Nephron progenitor cell (in vitro differentiated cells): Measurements from ENCODE around the gene NUPR2.
A peak's percentile ranks its signal among the peaks of the same experiment; 100 is the strongest.
"Not testable (repeated sequence)": the region's sequence is repeated elsewhere in the genome, so short reads cannot be mapped to it uniquely, and the experiment has no call there.

Experiments
- DNase-seq: peaks from one replicate; pipeline ENCODE4 v3.0.0; 2021
- H3K27ac Mint-ChIP-seq: 2 replicates; pipeline ENCODE4 v1.8.0; 2021; ENCODE audit warnings: mild to moderate bottlenecking, moderate library complexity, mixed read lengths
- H3K27me3 Mint-ChIP-seq: 2 replicates; pipeline ENCODE4 v1.8.0; 2021; ENCODE audit warnings: mild to moderate bottlenecking, low read depth, mixed read lengths; ENCODE audit not compliant: poor library complexity
- H3K36me3 Mint-ChIP-seq: 2 replicates; pipeline ENCODE4 v1.8.0; 2021; ENCODE audit warnings: low read depth, mixed read lengths
- H3K4me1 Mint-ChIP-seq: 2 replicates; pipeline ENCODE4 v1.8.0; 2021; ENCODE audit warnings: mixed read lengths
- H3K4me3 Mint-ChIP-seq: 2 replicates; pipeline ENCODE4 v1.8.0; 2021; ENCODE audit warnings: mild to moderate bottlenecking, moderate library complexity, mixed read lengths
- H3K9me3 Mint-ChIP-seq: 2 replicates; pipeline ENCODE4 v1.8.0; 2021; ENCODE audit warnings: mild to moderate bottlenecking, moderate library complexity, mixed read lengths
- TF ChIP-seq, protein P1 (sequence below): fragments of 200-600 bp; sonication (generic); IDR thresholded peaks from 2 replicates; pipeline ENCODE4 v1.5.0; 2021; ENCODE audit warnings: antibody characterized with exemption

The NUPR2 gene

DNA sequence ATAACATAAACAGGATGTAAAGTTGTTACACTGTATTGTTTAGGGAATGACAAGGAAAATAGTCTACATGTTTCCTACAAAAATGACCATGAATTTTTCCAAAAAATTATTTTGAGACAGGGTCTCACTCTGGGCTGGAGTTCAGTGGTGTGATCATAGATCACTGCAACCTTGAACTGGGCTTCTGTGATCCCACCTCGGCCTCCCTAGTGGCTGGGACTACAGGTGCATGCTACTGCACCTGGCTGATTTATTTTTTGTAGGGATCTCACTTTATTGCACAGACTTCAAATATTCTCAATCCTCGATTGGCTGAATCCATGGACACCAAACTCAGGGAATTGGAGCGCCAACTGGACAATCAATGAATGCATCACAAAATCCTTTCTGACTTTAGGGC, 16.6 kb downstream of the NUPR2 start:
- no peak for DNase-seq
- H3K4me1 Mint-ChIP-seq = no peaks in the 10 kb centered on the region
- TF ChIP-seq, protein P1, sequence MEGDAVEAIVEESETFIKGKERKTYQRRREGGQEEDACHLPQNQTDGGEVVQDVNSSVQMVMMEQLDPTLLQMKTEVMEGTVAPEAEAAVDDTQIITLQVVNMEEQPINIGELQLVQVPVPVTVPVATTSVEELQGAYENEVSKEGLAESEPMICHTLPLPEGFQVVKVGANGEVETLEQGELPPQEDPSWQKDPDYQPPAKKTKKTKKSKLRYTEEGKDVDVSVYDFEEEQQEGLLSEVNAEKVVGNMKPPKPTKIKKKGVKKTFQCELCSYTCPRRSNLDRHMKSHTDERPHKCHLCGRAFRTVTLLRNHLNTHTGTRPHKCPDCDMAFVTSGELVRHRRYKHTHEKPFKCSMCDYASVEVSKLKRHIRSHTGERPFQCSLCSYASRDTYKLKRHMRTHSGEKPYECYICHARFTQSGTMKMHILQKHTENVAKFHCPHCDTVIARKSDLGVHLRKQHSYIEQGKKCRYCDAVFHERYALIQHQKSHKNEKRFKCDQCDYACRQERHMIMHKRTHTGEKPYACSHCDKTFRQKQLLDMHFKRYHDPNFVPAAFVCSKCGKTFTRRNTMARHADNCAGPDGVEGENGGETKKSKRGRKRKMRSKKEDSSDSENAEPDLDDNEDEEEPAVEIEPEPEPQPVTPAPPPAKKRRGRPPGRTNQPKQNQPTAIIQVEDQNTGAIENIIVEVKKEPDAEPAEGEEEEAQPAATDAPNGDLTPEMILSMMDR = no peak

DNA sequence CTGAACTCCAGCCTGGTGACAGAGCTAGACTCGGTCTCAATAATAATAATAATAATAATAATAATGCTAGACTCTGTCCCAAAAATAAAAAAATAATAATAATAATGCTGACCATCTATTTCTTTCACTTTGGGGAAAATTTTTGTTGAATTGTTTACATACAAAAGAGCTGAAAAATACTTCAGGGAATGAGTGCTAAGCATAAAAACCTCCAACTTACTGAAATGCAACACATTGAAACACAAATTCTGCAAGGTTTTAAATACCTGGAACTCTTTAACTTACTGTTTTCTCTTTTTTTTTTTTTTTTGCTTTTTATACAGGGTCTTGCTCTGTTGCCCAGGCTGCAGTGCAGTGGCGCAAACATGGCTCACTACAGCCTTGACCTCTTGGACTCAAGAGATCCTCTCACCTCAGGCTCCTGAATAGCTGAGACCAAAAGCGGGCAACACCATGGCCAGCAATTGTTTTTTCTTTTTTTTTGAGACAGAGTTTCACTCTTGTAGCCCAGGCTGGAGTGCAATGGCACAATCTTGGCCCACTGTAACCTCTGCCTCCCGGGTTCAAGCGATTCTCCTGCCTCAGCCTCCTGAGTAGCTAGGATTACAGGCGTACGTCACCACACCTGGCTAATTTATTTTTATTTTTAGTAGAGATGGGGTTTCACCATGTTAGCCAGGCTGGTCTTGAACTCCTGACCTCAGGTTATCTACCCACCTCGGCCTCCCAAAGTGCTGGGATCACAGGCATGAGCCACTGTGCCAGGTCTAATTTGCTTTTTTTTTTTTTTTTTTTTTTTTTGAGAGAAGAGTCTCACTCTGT, 17.8 kb downstream of the NUPR2 start:
- H3K36me3 Mint-ChIP-seq = peaks cover 29% of the 10 kb centered on the region
- not testable (repeated sequence) for H3K4me1 Mint-ChIP-seq, H3K27me3 Mint-ChIP-seq, H3K4me3 Mint-ChIP-seq, H3K9me3 Mint-ChIP-seq, H3K27ac Mint-ChIP-seq, DNase-seq

More for the DNA sequence above, 16.6 kb downstream of the NUPR2 start:
- Mint-ChIP-seq H3K27me3 (peaks cover 2% of the 10 kb centered on the region), H3K4me3 (no peak overlapping the region), H3K9me3 (peaks cover 12% of the 10 kb centered on the region), H3K27ac (no peak overlapping the region), H3K36me3 (peaks cover 34% of the 10 kb centered on the region)

DNA sequence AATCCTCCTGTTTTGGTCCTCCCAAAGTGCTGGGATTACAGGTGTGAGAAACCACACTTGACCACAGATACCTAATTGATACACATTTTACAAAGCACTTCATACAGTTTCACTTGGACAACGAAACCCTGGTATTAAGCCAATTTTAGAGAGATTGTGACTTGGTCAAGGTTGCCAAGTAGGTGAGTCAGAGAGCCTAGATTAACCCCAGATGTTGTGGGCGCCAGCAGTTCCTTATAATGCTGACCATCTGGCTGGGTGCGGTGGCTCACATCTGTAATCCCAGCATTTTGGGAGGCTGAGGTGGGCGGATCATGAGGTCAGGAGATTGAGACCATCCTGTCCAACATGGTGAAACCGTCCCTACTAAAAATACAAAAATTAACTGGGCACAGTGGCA, 18.5 kb downstream of the NUPR2 start:
- TF ChIP-seq, protein P1 = no peak
- no peaks in the 10 kb centered on the region for H3K4me1 Mint-ChIP-seq
- H3K9me3 Mint-ChIP-seq = peaks cover 8% of the 10 kb centered on the region
- peaks cover 25% of the 10 kb centered on the region for H3K36me3 Mint-ChIP-seq
- H3K27me3 Mint-ChIP-seq = peaks cover 5% of the 10 kb centered on the region
- DNase-seq = no peak
- no peak overlapping the region for H3K27ac Mint-ChIP-seq
- H3K4me3 Mint-ChIP-seq = no peak overlapping the region

DNA sequence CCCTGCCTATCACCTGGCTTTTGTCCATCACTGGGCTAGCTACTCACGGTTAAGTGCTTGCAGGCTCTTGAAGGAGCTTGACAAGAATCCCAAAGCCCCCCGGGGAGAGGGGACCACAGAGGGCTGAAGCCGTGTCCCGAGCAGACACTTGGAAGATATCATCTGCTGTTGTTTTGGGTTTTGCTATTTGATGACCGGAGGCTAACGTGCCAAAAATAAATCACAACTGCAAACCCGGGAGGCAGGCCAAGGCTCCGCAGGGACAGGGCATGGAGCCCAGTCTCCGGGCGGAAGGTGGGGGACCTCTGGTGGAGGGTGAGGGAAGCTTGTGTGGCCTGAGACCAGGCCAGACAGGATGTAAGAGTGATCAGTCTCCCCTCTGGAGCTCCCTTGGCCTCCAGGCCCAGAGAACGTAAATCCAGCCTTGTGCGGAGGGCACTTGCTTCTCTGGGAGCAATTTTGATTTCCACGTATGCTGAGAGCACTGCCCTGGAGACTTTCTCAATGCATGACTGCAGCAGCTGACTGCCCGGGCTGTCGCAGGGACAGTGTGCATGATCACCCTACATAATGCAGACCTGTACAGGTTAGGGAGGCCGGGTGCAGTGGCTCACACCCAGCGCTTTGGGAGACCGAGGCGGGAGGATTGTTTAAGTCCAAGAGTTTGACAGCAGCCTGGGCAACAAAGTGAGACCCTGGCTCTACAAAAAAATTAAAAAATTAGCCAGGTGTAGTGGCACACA, 23.3 kb downstream of the NUPR2 start, which contains the start of gene PHKG1:
Gene PHKG1 (minus strand): TSS at position 164 of the 743 bp plus-strand sequence. CDS start 4,011 bp downstream, outside the sequence.
- peak within 1 kb of the TSS; percentile 25 for H3K27ac Mint-ChIP-seq

DNA sequence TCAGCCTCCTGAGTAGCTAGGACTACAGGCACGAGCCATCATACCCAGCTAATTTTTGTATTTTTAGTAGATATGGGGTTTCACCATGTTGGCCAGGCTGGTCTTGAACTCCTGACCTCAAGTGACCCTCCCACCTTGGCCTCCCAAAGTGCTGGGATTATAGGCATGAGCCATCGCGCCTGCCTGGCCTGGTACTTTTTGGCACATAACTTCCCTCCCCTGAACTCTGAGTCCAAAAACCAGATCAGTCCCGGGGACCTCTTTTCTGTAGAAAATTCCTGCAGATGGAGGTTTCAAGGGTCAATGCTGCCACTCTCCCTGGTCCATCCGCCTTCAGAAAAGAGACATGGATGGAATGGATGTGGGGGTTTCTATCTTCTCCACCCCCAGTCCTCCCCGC, 23.8 kb downstream of the NUPR2 start:
- not testable (repeated sequence) for H3K4me1 Mint-ChIP-seq, H3K27ac Mint-ChIP-seq, H3K9me3 Mint-ChIP-seq, H3K27me3 Mint-ChIP-seq, DNase-seq, H3K4me3 Mint-ChIP-seq
- peaks cover 14% of the 10 kb centered on the region for H3K36me3 Mint-ChIP-seq

More for the DNA sequence above, 23.3 kb downstream of the NUPR2 start, which contains the start of gene PHKG1:
- Mint-ChIP-seq H3K27me3 (peaks cover 8% of the 10 kb centered on the region), H3K36me3 (peaks cover 14% of the 10 kb centered on the region), H3K4me3 (no peak within 1 kb of the TSS), H3K4me1 (no peaks in the 10 kb centered on the region), H3K9me3 (peaks cover 5% of the 10 kb centered on the region)
- DNase-seq = no peak
- TF ChIP-seq, protein P1 = no peak

DNA sequence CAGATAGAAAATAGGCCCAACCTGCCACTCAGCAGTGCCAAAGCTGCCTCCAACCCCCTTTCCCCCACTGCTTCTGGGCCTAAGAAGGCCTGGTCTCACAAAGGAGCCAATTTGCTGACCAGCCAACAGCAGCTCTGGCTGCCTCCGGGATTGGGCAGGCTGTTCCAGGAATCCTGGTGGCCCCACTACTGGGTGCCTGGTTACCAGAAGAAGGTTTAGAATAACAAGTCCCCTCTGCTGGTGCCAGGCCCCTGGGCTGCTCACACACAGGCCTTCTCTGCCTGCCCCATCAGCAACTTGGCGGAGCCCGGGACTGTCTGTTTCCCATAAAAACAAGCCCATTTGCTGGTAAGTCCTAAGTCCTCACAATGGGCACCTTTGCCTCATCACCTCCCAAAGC, 24.6 kb downstream of the NUPR2 start:
- no peak for DNase-seq
- TF ChIP-seq, protein P1 = no peak
- H3K27ac Mint-ChIP-seq = peak overlapping the region; percentile 25
- H3K4me3 Mint-ChIP-seq = no peak overlapping the region
- H3K9me3 Mint-ChIP-seq = peaks cover 5% of the 10 kb centered on the region
- H3K36me3 Mint-ChIP-seq = peaks cover 14% of the 10 kb centered on the region
- H3K27me3 Mint-ChIP-seq = peaks cover 8% of the 10 kb centered on the region
- H3K4me1 Mint-ChIP-seq = no peaks in the 10 kb centered on the region
